ENCODE measurements around the gene NR5A2.

DNA sequence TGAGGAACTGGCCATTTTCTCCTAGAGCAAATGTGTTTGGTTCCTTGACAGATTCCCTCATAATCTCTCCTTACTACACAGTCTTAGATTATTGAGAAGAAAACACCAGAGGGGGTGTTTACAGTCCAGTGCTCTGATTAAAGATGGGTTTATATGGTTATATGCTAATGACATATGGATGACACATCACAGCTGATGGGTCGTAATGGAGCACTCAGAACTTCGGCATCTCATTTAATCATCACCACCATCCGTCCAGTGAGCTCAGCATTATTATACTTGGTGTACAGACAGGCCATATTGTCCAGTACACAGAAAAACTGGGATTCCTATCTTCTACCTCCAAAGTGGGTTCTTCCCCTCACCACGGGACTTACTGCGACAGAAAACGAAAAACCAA lies 22.3 kb upstream of the NR5A2 start:
- TF ChIP-seq ZNF266 (tag by site-specific recombination; IDR thresholded peaks at IDR 0.05; ENCODE audit: low read depth) (no peak), ZNF610 (tag by site-specific recombination; IDR thresholded peaks at IDR 0.05; ENCODE audit: borderline replicate concordance) (no peak), ZNF274 (IDR thresholded peaks at IDR 0.05; ENCODE audit: low read length) (no peak), ZNF274 (tag by site-specific recombination; IDR thresholded peaks at IDR 0.05; ENCODE audit: borderline replicate concordance) (no peak)
- TF ChIP-seq, protein P1, sequence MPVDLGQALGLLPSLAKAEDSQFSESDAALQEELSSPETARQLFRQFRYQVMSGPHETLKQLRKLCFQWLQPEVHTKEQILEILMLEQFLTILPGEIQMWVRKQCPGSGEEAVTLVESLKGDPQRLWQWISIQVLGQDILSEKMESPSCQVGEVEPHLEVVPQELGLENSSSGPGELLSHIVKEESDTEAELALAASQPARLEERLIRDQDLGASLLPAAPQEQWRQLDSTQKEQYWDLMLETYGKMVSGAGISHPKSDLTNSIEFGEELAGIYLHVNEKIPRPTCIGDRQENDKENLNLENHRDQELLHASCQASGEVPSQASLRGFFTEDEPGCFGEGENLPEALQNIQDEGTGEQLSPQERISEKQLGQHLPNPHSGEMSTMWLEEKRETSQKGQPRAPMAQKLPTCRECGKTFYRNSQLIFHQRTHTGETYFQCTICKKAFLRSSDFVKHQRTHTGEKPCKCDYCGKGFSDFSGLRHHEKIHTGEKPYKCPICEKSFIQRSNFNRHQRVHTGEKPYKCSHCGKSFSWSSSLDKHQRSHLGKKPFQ (tag by site-specific recombination; IDR thresholded peaks at IDR 0.05): no peak

All from HEK293 (cell line).